ENCODE measurements around the gene DEF6. TPM values are rescaled to one million over a fixed set of nuclear protein-coding genes. Genes with fewer than 3 reads are reported as not detected.
"Not testable (repeated sequence)": the region's sequence is repeated elsewhere in the genome, so short reads cannot be mapped to it uniquely, and the experiment has no call there.

Gene DEF6
- total RNA-seq, 2 experiments from 2014 or later, result 89.9 to 90.6 TPM

GRCh38 chr6:35317483-35318195, 20.0 kb downstream of the DEF6 start:
- no peaks in the 10 kb centered on the region for H3K27me3 Mint-ChIP-seq (ENCODE audit: low read depth)
- intact Hi-C loops (cut with micrococcal nuclease), result no loop called here
- H3K9me3 Mint-ChIP-seq, result no peaks in the 10 kb centered on the region
- CTCF ChIA-PET, result interaction anchor here (1.3 to 2.0 kb wide), 3 partner anchors 10 to 21 kb away, joined by 4 to 8 read pairs (median 7); no protein-coding TSS in a partner anchor
- H3K4me1 Mint-ChIP-seq (ENCODE audit: low read depth), result peaks cover 37% of the 10 kb centered on the region
- H3K36me3 Mint-ChIP-seq (ENCODE audit: low read depth), result peaks cover 54% of the 10 kb centered on the region
- no peak for DNase-seq
- no peak overlapping the region for H3K4me3 Mint-ChIP-seq
- H3K27ac Mint-ChIP-seq, result no peak overlapping the region

DNA sequence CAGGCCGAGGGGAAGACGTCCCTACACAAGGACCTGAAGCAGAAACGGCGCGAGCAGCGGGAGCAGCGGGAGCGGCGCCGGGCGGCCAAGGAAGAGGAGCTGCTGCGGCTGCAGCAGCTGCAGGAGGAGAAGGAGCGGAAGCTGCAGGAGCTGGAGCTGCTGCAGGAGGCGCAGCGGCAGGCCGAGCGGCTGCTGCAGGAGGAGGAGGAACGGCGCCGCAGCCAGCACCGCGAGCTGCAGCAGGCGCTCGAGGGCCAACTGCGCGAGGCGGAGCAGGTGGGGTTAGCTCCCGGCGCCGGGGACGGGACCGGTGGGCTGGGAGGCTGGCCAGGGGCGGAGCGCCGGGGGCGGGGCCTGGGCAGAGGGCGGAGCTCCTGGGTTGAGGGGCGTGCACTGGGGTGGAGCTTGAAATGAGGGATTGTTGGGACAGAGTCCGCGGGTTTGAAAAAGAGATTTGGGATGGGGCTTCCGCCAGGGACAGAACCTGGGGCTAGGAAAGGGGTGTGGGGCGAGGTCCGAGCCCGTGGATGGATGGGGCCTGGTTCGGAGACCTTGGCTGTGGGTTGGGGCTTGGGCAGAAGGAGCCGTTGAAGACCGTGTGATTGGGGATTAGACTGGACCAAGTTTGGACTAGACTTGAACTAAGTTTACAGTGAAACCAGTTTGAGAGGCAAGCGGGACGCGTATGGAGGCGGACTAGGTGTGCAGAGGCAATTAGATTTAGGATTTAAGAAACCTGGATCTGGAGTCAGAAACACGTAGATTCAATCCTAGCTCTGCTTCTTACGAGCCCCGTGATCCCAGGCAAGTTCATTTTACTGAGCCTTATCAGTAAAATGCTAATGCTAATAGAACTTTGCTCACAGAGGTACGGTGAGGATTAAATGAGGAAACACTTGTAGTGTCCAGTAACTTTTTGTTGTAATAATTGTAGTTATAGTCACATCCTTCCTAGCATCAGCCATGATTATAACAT, 20.9 kb downstream of the DEF6 start:
- no peak for DNase-seq
- no peaks in the 10 kb centered on the region for H3K27me3 Mint-ChIP-seq (ENCODE audit: low read depth)
- peaks cover 31% of the 10 kb centered on the region for H3K4me1 Mint-ChIP-seq (ENCODE audit: low read depth)
- no peak overlapping the region for H3K27ac Mint-ChIP-seq
- H3K9me3 Mint-ChIP-seq, result no peaks in the 10 kb centered on the region
- no peak overlapping the region for H3K4me3 Mint-ChIP-seq
- H3K36me3 Mint-ChIP-seq (ENCODE audit: low read depth), result peaks cover 48% of the 10 kb centered on the region
- CTCF ChIA-PET, result interaction anchor here (1.3 to 2.0 kb wide), 2 partner anchors 9 to 22 kb away, joined by 4 to 8 read pairs; no protein-coding TSS in a partner anchor
- intact Hi-C loops (cut with micrococcal nuclease), result no loop called here

DNA sequence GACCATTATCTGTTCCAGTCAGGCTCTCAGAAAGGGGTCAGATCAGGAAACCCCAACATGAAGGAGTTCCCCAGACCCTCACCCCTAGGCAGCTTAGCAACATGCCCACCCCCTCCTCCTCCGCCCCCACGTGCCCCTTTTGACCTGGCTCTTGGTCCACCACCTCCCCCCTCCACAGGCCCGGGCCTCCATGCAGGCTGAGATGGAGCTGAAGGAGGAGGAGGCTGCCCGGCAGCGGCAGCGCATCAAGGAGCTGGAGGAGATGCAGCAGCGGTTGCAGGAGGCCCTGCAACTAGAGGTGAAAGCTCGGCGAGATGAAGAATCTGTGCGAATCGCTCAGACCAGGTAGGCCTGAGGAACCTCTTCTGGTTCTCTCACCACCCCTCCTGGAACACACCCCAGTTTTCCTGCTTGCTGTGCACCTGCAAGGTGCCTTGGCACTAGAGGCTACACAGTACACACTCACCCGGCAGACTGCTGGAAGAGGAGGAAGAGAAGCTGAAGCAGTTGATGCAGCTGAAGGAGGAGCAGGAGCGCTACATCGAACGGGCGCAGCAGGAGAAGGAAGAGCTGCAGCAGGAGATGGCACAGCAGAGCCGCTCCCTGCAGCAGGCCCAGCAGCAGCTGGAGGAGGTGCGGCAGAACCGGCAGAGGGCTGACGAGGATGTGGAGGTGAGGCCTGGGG, 21.9 kb downstream of the DEF6 start:
- H3K36me3 Mint-ChIP-seq (ENCODE audit: low read depth), result peaks cover 41% of the 10 kb centered on the region
- H3K27me3 Mint-ChIP-seq (ENCODE audit: low read depth), result no peaks in the 10 kb centered on the region
- H3K4me3 Mint-ChIP-seq, result no peak overlapping the region
- no peaks in the 10 kb centered on the region for H3K9me3 Mint-ChIP-seq
- CTCF ChIA-PET, result interaction anchor here (0.8 kb wide), 1 partner anchor 8 kb away, joined by 3 read pairs; no protein-coding TSS in a partner anchor
- H3K4me1 Mint-ChIP-seq (ENCODE audit: low read depth), result peaks cover 23% of the 10 kb centered on the region
- peak overlapping the region; percentile 51 for H3K27ac Mint-ChIP-seq
- intact Hi-C loops (cut with micrococcal nuclease), result no loop called here
- no peak for DNase-seq

DNA sequence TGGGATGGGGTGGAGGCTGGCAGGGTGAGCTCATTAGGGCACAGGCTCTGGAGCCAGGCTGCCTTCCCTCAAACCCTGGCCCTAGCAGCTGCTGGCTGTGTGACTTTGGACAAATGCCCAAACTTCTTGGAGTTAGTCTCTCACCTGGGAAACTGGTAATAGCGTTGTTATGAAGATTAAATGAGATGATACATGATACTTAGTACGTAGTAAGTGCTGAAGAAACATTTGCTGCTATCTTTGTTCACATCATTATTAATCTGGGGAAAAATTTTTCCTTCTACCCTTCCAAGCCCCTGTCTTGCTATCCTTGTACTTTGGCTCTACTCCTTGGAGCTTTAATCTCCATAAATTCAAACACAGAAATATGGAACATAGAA, 22.4 kb downstream of the DEF6 start:
- intact Hi-C loops (cut with micrococcal nuclease), result no loop called here
- Mint-ChIP-seq H3K27ac (no peak overlapping the region), H3K4me1 (ENCODE audit: low read depth) (peaks cover 18% of the 10 kb centered on the region), H3K4me3 (no peak overlapping the region), H3K36me3 (ENCODE audit: low read depth) (peaks cover 42% of the 10 kb centered on the region), H3K27me3 (ENCODE audit: low read depth) (no peaks in the 10 kb centered on the region), H3K9me3 (no peaks in the 10 kb centered on the region)
- CTCF ChIA-PET, result interaction anchor here (0.8 kb wide), 2 partner anchors 8 to 127 kb away, joined by 3 read pairs; no protein-coding TSS in a partner anchor
- DNase-seq, result no peak

DNA sequence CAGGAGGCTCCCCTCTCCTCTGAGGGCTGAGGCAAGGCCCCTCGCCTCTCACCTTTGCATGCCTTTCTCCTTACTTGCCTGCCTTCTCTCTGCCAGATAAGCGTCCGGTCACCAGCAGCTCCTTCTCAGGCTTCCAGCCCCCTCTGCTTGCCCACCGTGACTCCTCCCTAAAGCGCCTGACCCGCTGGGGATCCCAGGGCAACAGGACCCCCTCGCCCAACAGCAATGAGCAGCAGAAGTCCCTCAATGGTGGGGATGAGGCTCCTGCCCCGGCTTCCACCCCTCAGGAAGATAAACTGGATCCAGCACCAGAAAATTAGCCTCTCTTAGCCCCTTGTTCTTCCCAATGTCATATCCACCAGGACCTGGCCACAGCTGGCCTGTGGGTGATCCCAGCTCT, 23.5 kb downstream of the DEF6 start:
- CTCF ChIA-PET, result interaction anchor here (0.5 to 1.2 kb wide), 3 partner anchors 8 to 126 kb away, joined by 3 to 8 read pairs (median 3); no protein-coding TSS in a partner anchor
- H3K36me3 Mint-ChIP-seq (ENCODE audit: low read depth), result peaks cover 42% of the 10 kb centered on the region

GRCh38 chr6:35327349-35328027, 29.9 kb downstream of the DEF6 start:
- H3K4me3 Mint-ChIP-seq, result no peak overlapping the region
- intact Hi-C loops (cut with micrococcal nuclease), result loop anchor here (1.0 to 2.0 kb wide), 3 partner anchors 17 to 30 kb away; partner anchors contain the start of gene DEF6
- peaks cover 19% of the 10 kb centered on the region for H3K4me1 Mint-ChIP-seq (ENCODE audit: low read depth)
- peaks cover 7% of the 10 kb centered on the region for H3K36me3 Mint-ChIP-seq (ENCODE audit: low read depth)
- no peaks in the 10 kb centered on the region for H3K27me3 Mint-ChIP-seq (ENCODE audit: low read depth)
- peak; percentile 91 for DNase-seq
- CTCF ChIA-PET, result interaction anchor here (0.6 to 9.6 kb wide), 20 partner anchors 8 to 1185 kb away, joined by 3 to 188 read pairs (median 4); partner anchors contain the start of genes DEF6, FANCE and PPARD
- H3K9me3 Mint-ChIP-seq, result peaks cover 3% of the 10 kb centered on the region
- peak overlapping the region; percentile 70 for H3K27ac Mint-ChIP-seq

More for the DNA sequence above, 23.5 kb downstream of the DEF6 start:
- Mint-ChIP-seq H3K4me1 (ENCODE audit: low read depth) (peaks cover 12% of the 10 kb centered on the region), H3K27me3 (ENCODE audit: low read depth) (no peaks in the 10 kb centered on the region), H3K27ac (peak overlapping the region; percentile 38), H3K4me3 (no peak overlapping the region), H3K9me3 (no peaks in the 10 kb centered on the region)
- intact Hi-C loops (cut with micrococcal nuclease), result no loop called here
- DNase-seq, result no peak

GRCh38 chr6:35328108-35328723, 30.6 kb downstream of the DEF6 start:
- peaks cover 9% of the 10 kb centered on the region for H3K36me3 Mint-ChIP-seq (ENCODE audit: low read depth)
- no peak for DNase-seq
- intact Hi-C loops (cut with micrococcal nuclease), result no loop called here
- H3K4me1 Mint-ChIP-seq (ENCODE audit: low read depth), result peaks cover 24% of the 10 kb centered on the region
- no peaks in the 10 kb centered on the region for H3K27me3 Mint-ChIP-seq (ENCODE audit: low read depth)
- no peak overlapping the region for H3K27ac Mint-ChIP-seq
- CTCF ChIA-PET, result interaction anchor here (0.6 to 9.6 kb wide), 23 partner anchors 8 to 1184 kb away, joined by 3 to 188 read pairs (median 4); partner anchors contain the start of genes DEF6, FANCE and PPARD
- H3K4me3 Mint-ChIP-seq, result no peak overlapping the region
- H3K9me3 Mint-ChIP-seq, result peaks cover 3% of the 10 kb centered on the region

DNA sequence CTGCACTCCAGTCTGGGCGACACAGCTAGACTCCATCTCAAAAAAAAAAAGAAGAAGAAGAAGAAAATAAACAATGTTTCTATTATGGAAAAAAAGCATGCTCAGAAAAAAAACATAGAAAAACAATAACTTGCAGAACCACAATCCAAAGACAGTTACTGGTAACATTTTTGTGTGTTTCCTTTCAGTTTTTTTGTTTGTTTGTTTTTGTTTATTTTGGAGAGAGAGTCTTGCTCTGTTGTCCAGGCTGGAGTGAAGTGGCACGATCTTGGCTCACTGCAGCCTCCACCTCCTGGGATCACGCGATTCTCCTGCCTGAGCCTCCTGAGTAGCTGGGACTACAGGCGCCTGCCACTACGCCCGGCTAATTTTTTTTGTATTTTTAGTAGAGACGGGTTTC, 31.3 kb downstream of the DEF6 start:
- DNase-seq; H3K4me3 Mint-ChIP-seq; H3K27ac Mint-ChIP-seq; H3K9me3 Mint-ChIP-seq; intact Hi-C loops (cut with micrococcal nuclease); H3K27me3 Mint-ChIP-seq (ENCODE audit: low read depth); H3K36me3 Mint-ChIP-seq (ENCODE audit: low read depth): not testable (repeated sequence)
- CTCF ChIA-PET, result interaction anchor here (0.7 to 9.6 kb wide), 10 partner anchors 7 to 597 kb away, joined by 3 to 188 read pairs (median 4); partner anchors contain the start of gene DEF6
- H3K4me1 Mint-ChIP-seq (ENCODE audit: low read depth), result peaks cover 26% of the 10 kb centered on the region

- CTCF ChIA-PET, result interaction anchor here (0.6 to 9.6 kb wide), 5 partner anchors 11 to 119 kb away, joined by 3 to 188 read pairs (median 3); partner anchors contain the start of gene DEF6
- no peak overlapping the region for H3K4me3 Mint-ChIP-seq
Observed at GRCh38 chr6:35330541-35331119, 33.0 kb downstream of the DEF6 start.

DNA sequence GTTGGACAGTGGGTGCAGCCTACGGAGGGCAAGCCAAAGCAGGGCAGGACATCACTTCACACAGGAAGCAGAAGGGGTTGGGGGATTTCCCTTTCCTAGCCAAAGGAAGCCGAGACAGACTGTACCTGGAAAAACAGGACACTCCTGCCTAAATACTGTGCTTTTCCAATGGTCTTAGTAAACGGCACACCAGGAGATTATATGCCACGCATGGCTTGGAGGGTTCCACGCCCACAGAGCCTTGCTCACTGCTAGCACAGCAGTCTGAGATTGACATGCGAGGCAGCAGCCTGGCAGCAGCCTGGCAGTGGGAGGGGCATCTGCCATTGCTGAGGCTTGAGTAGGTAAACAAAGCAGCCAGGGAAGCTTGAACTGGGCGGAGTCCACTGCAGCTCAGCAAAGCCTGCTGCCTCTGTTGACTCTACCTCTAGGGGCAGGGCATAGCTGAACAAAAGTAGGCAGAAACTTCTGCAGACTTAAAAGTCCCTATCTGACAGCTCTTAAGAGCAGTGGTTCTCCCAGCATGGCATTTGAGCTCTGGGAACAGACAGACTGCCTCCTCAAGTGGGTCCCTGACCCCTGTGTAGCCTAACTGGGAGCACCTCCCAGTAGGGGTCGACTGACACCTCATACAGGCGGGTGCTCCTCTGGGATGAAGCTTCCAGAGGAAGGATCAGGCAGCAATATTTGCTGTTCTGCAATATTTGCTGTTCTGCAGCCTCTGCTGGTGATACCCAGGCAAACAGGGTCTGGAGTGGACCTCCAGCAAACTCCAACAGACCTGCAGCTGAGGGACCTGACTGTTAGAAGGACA, 34.7 kb downstream of the DEF6 start:
- H3K27ac Mint-ChIP-seq; H3K36me3 Mint-ChIP-seq (ENCODE audit: low read depth); H3K27me3 Mint-ChIP-seq (ENCODE audit: low read depth); intact Hi-C loops (cut with micrococcal nuclease); H3K4me3 Mint-ChIP-seq: not testable (repeated sequence)
- CTCF ChIA-PET, result interaction anchor here (0.6 to 9.6 kb wide), 8 partner anchors 9 to 135 kb away, joined by 3 to 188 read pairs (median 4); partner anchors contain the start of gene DEF6
- DNase-seq, result peak; percentile 67
- H3K4me1 Mint-ChIP-seq (ENCODE audit: low read depth), result peaks cover 25% of the 10 kb centered on the region
- H3K9me3 Mint-ChIP-seq, result peaks cover 13% of the 10 kb centered on the region

More at GRCh38 chr6:35330541-35331119, 33.0 kb downstream of the DEF6 start:
- H3K9me3 Mint-ChIP-seq, result peaks cover 12% of the 10 kb centered on the region
- DNase-seq, result no peak
- H3K4me1 Mint-ChIP-seq (ENCODE audit: low read depth), result peaks cover 26% of the 10 kb centered on the region
- no peaks in the 10 kb centered on the region for H3K27me3 Mint-ChIP-seq (ENCODE audit: low read depth)
- no peak overlapping the region for H3K27ac Mint-ChIP-seq
- peaks cover 6% of the 10 kb centered on the region for H3K36me3 Mint-ChIP-seq (ENCODE audit: low read depth)
- intact Hi-C loops (cut with micrococcal nuclease), result no loop called here
